ENCODE data around the gene ZNF688. TPM values are rescaled to one million over a fixed set of nuclear protein-coding genes. Genes with fewer than 3 reads are reported as not detected.
A peak's percentile ranks its signal among the peaks of the same experiment; 100 is the strongest.

ZNF688 gene
- total RNA-seq, 1 donor from 2014 or later = 18.7 TPM

DNA sequence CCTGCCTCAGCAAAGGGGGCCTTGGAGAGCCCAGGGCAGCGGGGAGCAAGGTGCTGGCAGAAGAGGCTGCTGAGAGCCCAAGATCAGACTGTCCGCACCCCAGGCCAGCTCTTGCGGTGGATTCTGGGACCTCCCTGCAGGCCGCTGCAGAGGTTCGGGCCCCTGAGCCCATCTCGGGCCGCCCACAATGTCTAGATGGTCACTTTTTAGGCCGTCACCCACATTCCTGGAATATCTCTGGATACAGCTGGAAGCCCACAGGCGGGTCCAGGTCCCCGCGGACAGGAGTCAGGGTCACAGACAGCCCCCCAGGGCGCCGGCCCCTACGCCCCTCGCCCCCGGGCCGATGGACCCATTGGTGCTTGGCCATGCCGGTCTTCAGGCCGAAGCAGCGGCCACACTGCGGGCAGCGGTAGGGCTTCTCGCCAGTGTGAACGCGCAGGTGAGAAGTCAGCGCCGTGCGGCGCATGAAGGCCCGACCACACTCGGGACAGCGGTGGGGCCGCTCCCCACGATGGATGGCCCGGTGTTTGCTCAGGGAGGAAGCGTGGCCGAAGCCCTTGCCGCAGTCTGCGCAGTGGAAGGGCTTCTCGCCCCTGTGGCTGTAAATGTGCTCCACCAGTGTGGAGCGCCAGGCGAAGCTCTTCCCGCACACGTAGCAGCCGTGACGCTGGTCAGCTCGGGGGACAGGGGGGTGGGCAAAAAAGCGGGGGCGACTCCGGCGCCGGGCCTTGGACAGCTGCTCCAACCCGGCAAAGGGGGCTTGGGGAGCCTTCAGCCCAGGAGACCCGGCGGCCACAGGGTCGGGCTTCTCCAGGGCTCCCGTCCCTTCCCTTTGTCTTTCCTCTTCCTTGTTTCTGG lies 39.0 kb downstream of the ZNF688 start:
- TF ChIP-seq, protein P1, sequence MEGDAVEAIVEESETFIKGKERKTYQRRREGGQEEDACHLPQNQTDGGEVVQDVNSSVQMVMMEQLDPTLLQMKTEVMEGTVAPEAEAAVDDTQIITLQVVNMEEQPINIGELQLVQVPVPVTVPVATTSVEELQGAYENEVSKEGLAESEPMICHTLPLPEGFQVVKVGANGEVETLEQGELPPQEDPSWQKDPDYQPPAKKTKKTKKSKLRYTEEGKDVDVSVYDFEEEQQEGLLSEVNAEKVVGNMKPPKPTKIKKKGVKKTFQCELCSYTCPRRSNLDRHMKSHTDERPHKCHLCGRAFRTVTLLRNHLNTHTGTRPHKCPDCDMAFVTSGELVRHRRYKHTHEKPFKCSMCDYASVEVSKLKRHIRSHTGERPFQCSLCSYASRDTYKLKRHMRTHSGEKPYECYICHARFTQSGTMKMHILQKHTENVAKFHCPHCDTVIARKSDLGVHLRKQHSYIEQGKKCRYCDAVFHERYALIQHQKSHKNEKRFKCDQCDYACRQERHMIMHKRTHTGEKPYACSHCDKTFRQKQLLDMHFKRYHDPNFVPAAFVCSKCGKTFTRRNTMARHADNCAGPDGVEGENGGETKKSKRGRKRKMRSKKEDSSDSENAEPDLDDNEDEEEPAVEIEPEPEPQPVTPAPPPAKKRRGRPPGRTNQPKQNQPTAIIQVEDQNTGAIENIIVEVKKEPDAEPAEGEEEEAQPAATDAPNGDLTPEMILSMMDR (IDR thresholded peaks at IDR 0.05; ENCODE audit: partially characterized antibody, unreplicated experiment) = no peak
- Mint-ChIP-seq H3K27me3 (ENCODE audit: unreplicated experiment) (peaks cover 4% of the 10 kb centered on the region), H3K4me1 (ENCODE audit: low read depth, unreplicated experiment) (peaks cover 13% of the 10 kb centered on the region), H3K9me3 (ENCODE audit: unreplicated experiment) (peaks cover 17% of the 10 kb centered on the region), H3K36me3 (ENCODE audit: unreplicated experiment) (no peaks in the 10 kb centered on the region), H3K27ac (ENCODE audit: unreplicated experiment) (peak overlapping the region; percentile 87), H3K4me3 (ENCODE audit: unreplicated experiment) (peak overlapping the region; percentile 85)
- DNase-seq = no peak

DNA sequence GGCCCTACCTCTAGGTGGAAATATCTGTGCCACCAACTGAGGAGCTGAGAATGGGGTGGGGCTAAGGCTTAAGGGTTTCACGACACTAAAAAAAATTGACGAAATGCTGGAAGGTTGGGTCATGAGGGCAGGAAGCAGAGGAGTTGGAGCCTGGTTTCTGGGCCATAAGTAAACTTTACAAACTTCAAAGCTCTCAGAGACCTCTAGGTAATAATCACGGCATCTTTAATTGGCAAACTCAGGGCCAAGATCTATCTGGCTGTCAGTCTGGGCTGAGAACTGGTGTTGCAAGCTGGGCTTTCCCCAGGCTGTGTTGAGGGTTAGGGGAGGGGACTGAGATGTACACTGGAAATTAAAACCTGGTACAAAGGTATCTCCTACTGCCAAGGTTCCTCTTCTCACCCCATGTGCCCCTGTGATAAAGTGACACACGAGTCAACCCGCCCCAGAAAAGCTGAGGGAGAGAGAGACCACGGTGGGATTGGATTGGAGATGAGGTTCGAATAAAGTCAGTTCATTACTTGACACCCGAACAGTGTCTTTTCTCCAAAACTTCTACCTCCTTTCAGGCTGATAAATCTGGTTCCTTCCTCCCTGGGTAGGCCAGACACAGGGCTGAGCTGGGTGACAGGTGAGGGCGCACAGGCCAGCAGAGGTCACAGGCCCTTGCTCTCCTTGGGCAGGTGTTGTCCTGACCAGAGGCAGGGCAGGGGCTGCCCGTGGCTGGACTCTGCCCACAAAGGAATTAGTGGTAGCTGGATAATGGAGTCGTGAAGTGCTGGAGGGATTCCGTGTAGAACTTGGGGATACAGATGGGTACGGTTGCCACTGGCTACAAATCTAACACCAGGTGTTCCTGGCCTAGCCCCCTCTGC lies 41.1 kb downstream of the ZNF688 start:
- peaks cover 3% of the 10 kb centered on the region for H3K27me3 Mint-ChIP-seq (ENCODE audit: unreplicated experiment)
- peaks cover 17% of the 10 kb centered on the region for H3K4me1 Mint-ChIP-seq (ENCODE audit: low read depth, unreplicated experiment)
- TF ChIP-seq, protein P1 (IDR thresholded peaks at IDR 0.05; ENCODE audit: partially characterized antibody, unreplicated experiment) = no peak
- DNase-seq = no peak
- no peaks in the 10 kb centered on the region for H3K36me3 Mint-ChIP-seq (ENCODE audit: unreplicated experiment)
- no peak overlapping the region for H3K27ac Mint-ChIP-seq (ENCODE audit: unreplicated experiment)
- H3K9me3 Mint-ChIP-seq (ENCODE audit: unreplicated experiment) = peaks cover 19% of the 10 kb centered on the region
- no peak overlapping the region for H3K4me3 Mint-ChIP-seq (ENCODE audit: unreplicated experiment)

DNA sequence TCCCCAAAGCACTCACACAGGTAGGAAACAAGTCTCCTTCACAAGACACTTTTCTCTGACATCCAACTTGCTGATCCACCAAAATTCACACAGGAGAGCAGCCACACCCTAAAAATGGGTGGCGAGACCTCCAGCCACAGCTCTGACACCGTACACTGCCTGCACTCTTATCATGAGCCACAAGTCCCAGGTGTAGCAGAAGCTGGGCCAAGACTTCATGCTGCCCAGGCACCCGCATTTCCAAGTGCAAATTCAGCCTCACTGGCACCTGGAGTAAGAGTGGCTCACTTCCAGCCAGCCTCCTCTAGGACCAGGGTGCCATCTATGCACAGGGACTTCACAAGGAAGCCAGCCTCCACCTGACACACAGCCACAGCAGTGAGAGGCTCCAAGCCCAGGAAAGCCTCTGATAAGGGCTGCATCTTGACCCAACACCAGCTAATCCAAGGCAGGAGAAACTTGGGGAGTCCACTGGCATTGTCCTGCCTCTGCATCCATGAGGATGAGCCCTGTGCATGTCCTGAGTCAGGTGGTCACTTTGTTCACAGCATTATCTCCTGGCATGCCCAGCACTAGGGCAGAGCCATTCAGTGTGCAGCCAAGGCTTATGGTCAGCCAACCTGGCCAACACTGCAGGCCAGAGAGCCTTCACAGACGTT lies 42.6 kb downstream of the ZNF688 start:
- H3K36me3 Mint-ChIP-seq (ENCODE audit: unreplicated experiment) = no peaks in the 10 kb centered on the region
- peak overlapping the region; percentile 59 for H3K4me3 Mint-ChIP-seq (ENCODE audit: unreplicated experiment)
- H3K4me1 Mint-ChIP-seq (ENCODE audit: low read depth, unreplicated experiment) = peaks cover 14% of the 10 kb centered on the region
- TF ChIP-seq, protein P1 (IDR thresholded peaks at IDR 0.05; ENCODE audit: partially characterized antibody, unreplicated experiment) = no peak
- H3K27ac Mint-ChIP-seq (ENCODE audit: unreplicated experiment) = peak overlapping the region; percentile 38
- no peak for DNase-seq
- H3K9me3 Mint-ChIP-seq (ENCODE audit: unreplicated experiment) = peaks cover 13% of the 10 kb centered on the region
- H3K27me3 Mint-ChIP-seq (ENCODE audit: unreplicated experiment) = peaks cover 5% of the 10 kb centered on the region

DNA sequence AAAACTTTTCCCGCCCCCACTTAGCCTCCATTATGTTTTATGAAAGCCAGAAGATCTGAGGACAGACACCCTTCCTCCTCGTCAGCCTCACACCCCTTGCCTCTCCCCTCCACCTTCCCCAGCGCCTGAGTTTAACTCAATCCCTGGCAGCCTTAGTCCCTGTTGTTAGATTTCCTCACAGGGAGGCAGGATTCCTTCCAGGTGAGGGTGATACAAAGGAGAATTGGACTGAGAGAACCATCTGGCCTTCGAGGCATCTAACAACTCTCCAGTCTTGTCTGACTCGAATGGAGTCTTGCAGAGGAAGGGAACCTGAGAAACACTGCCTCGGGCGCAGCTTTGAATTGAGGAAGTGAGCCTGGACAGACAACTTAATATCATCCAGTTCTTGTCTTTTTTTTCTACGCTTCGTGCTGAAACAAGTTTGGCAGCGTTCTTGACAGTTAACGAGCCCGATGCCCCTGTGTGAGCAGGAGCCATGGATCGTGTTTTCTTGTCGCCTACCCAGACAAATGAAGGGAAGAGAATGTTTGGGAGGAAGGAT lies 43.8 kb downstream of the ZNF688 start:
- Mint-ChIP-seq H3K4me1 (ENCODE audit: low read depth, unreplicated experiment) (peaks cover 10% of the 10 kb centered on the region), H3K4me3 (ENCODE audit: unreplicated experiment) (peak overlapping the region; percentile 83), H3K27ac (ENCODE audit: unreplicated experiment) (peak overlapping the region; percentile 86), H3K9me3 (ENCODE audit: unreplicated experiment) (peaks cover 9% of the 10 kb centered on the region), H3K36me3 (ENCODE audit: unreplicated experiment) (no peaks in the 10 kb centered on the region), H3K27me3 (ENCODE audit: unreplicated experiment) (peaks cover 5% of the 10 kb centered on the region)
- no peak for DNase-seq
- TF ChIP-seq, protein P1 (IDR thresholded peaks at IDR 0.05; ENCODE audit: partially characterized antibody, unreplicated experiment) = no peak
